Activated T-helper 9 cell treated with anti-CD3 and anti-CD28 coated beads, Interleukin-2, amount 50 U/mL, for 16 hours (primary cell): Measurements from ENCODE around the gene PIAS1.
"Not testable (repeated sequence)": the region's sequence is repeated elsewhere in the genome, so short reads cannot be mapped to it uniquely, and the experiment has no call there.

Experiments used
- DNase-seq: peaks from one replicate; pipeline ENCODE4 v3.0.0-alpha.2; 2020; ENCODE audit warnings: low read depth

The PIAS1 gene

GRCh38 chr15:68183616-68184315 lies 129.7 kb downstream of the PIAS1 start:
- DNase-seq: no peak

- DNase-seq: no peak
Measured at GRCh38 chr15:68184616-68185480, 130.7 kb downstream of the PIAS1 start.

- DNase-seq: no peak
Measured at GRCh38 chr15:68186671-68187397, 132.7 kb downstream of the PIAS1 start.

- DNase-seq: no peak
Measured at GRCh38 chr15:68187559-68187958, 133.4 kb downstream of the PIAS1 start.

- no peak for DNase-seq
Measured at GRCh38 chr15:68188647-68189046, 134.5 kb downstream of the PIAS1 start.

GRCh38 chr15:68190048-68190447 lies 135.9 kb downstream of the PIAS1 start:
- DNase-seq: no peak

GRCh38 chr15:68191555-68191954 lies 137.4 kb downstream of the PIAS1 start:
- DNase-seq: no peak

- DNase-seq: no peak
Measured at GRCh38 chr15:68192117-68192516, 138.0 kb downstream of the PIAS1 start.

- no peak for DNase-seq
Measured at GRCh38 chr15:68192804-68193486, 138.8 kb downstream of the PIAS1 start.

- no peak for DNase-seq
Measured at GRCh38 chr15:68195336-68196112, 141.4 kb downstream of the PIAS1 start.

GRCh38 chr15:68196445-68197169 lies 142.5 kb downstream of the PIAS1 start:
- DNase-seq: no peak

- no peak for DNase-seq
Measured at GRCh38 chr15:68197170-68197492, 143.0 kb downstream of the PIAS1 start.

GRCh38 chr15:68197661-68198437 lies 143.7 kb downstream of the PIAS1 start:
- DNase-seq: no peak

GRCh38 chr15:68199340-68199739 lies 145.2 kb downstream of the PIAS1 start:
- no peak for DNase-seq

- no peak for DNase-seq
Measured at GRCh38 chr15:68200016-68200861, 146.1 kb downstream of the PIAS1 start.

- no peak for DNase-seq
Measured at GRCh38 chr15:68201153-68201878, 147.2 kb downstream of the PIAS1 start.

- DNase-seq: no peak
Measured at GRCh38 chr15:68201879-68202261, 147.8 kb downstream of the PIAS1 start.

GRCh38 chr15:68202994-68203393 lies 148.9 kb downstream of the PIAS1 start:
- DNase-seq: not testable (repeated sequence)
